Activated naive CD4-positive, alpha-beta T cell treated with anti-CD3 and anti-CD28 coated beads, Interleukin-2, amount 10 ng/mL, durations not matched to agents 7 days and 5 days (primary cell): ENCODE data around the gene MPP2.
"Not testable (repeated sequence)": the region's sequence is repeated elsewhere in the genome, so short reads cannot be mapped to it uniquely, and the experiment has no call there.

Experiments used
- CTCF ChIA-PET: fragments of 350-600 bp; sonication (Branson Sonifier 250); formaldehyde crosslinking; loops from one replicate; lab custom pipeline; 2021; ENCODE audit warnings: antibody characterized with exemption; lab: Charles Lee
- DNase-seq: peaks from one replicate; pipeline ENCODE4 v3.0.0-alpha.2; 2020
- H3K27ac Mint-ChIP-seq: one replicate; pipeline ENCODE4 v1.8.0; 2021; ENCODE audit warnings: mild to moderate bottlenecking, moderate library complexity, mixed read lengths
- H3K27me3 Mint-ChIP-seq: one replicate; pipeline ENCODE4 v1.8.0; 2021; ENCODE audit warnings: mild to moderate bottlenecking, mixed read lengths
- H3K36me3 Mint-ChIP-seq: one replicate; pipeline ENCODE4 v1.8.0; 2021; ENCODE audit warnings: mixed read lengths
- H3K4me1 Mint-ChIP-seq: one replicate; pipeline ENCODE4 v1.8.0; 2021; ENCODE audit warnings: mixed read lengths
- H3K4me3 Mint-ChIP-seq: one replicate; pipeline ENCODE4 v1.8.0; 2021; ENCODE audit warnings: mild to moderate bottlenecking, moderate library complexity, mixed read lengths
- H3K9me3 Mint-ChIP-seq: one replicate; pipeline ENCODE4 v1.8.0; 2021; ENCODE audit warnings: mixed read lengths

MPP2 gene

GRCh38 chr17:43939886-43940285 is 32.5 kb upstream of the MPP2 start:
- DNase-seq, result no peak
- H3K4me3 Mint-ChIP-seq, result no peak overlapping the region
- H3K4me1 Mint-ChIP-seq, result peaks cover 16% of the 10 kb centered on the region
- no peaks in the 10 kb centered on the region for H3K9me3 Mint-ChIP-seq
- H3K27me3 Mint-ChIP-seq, result peaks cover 54% of the 10 kb centered on the region
- H3K36me3 Mint-ChIP-seq, result no peaks in the 10 kb centered on the region
- no peak overlapping the region for H3K27ac Mint-ChIP-seq
- CTCF ChIA-PET, result interaction anchor here (1.0 to 2.0 kb wide), 3 partner anchors 16 to 101 kb away, joined by 3 to 6 read pairs (median 4); no protein-coding TSS in a partner anchor

GRCh38 chr17:43939452-43939851 is 32.1 kb upstream of the MPP2 start:
- H3K4me1 Mint-ChIP-seq, result peaks cover 14% of the 10 kb centered on the region
- H3K4me3 Mint-ChIP-seq, result not testable (repeated sequence)
- CTCF ChIA-PET, result interaction anchor here (1.0 to 2.0 kb wide), 2 partner anchors 15 to 61 kb away, joined by 3 to 6 read pairs; no protein-coding TSS in a partner anchor

GRCh38 chr17:43938838-43939182 is 31.5 kb upstream of the MPP2 start:
- Mint-ChIP-seq H3K4me3 (no peak overlapping the region), H3K4me1 (peaks cover 14% of the 10 kb centered on the region), H3K27me3 (peaks cover 57% of the 10 kb centered on the region), H3K36me3 (no peaks in the 10 kb centered on the region), H3K9me3 (no peaks in the 10 kb centered on the region), H3K27ac (no peak overlapping the region)
- no peak for DNase-seq
- CTCF ChIA-PET, result interaction anchor here (1.2 to 2.0 kb wide), 2 partner anchors 29 to 60 kb away, joined by 5 to 6 read pairs; no protein-coding TSS in a partner anchor

More at GRCh38 chr17:43939452-43939851, 32.1 kb upstream of the MPP2 start:
- not testable (repeated sequence) for H3K9me3 Mint-ChIP-seq, H3K27ac Mint-ChIP-seq, H3K36me3 Mint-ChIP-seq, DNase-seq
- peaks cover 54% of the 10 kb centered on the region for H3K27me3 Mint-ChIP-seq

- peaks cover 53% of the 10 kb centered on the region for H3K27me3 Mint-ChIP-seq
- H3K4me3 Mint-ChIP-seq, result no peak overlapping the region
- no peak for DNase-seq
- H3K9me3 Mint-ChIP-seq, result no peaks in the 10 kb centered on the region
- peaks cover 14% of the 10 kb centered on the region for H3K4me1 Mint-ChIP-seq
- H3K27ac Mint-ChIP-seq, result no peak overlapping the region
- CTCF ChIA-PET, result interaction anchor here (1.0 kb wide), 1 partner anchor 59 kb away, joined by 3 read pairs; no protein-coding TSS in a partner anchor
- H3K36me3 Mint-ChIP-seq, result no peaks in the 10 kb centered on the region
Observed at GRCh38 chr17:43936434-43936833, 29.1 kb upstream of the MPP2 start.

GRCh38 chr17:43935926-43936261 is 28.6 kb upstream of the MPP2 start:
- Mint-ChIP-seq H3K9me3 (no peaks in the 10 kb centered on the region), H3K36me3 (no peaks in the 10 kb centered on the region), H3K4me1 (peaks cover 14% of the 10 kb centered on the region), H3K4me3 (no peak overlapping the region), H3K27me3 (peaks cover 51% of the 10 kb centered on the region), H3K27ac (no peak overlapping the region)
- CTCF ChIA-PET, result interaction anchor here (1.0 kb wide), 1 partner anchor 60 kb away, joined by 3 read pairs; no protein-coding TSS in a partner anchor
- DNase-seq, result no peak

GRCh38 chr17:43935204-43935925 is 28.0 kb upstream of the MPP2 start:
- DNase-seq, result no peak
- H3K9me3 Mint-ChIP-seq, result no peaks in the 10 kb centered on the region
- H3K27me3 Mint-ChIP-seq, result peaks cover 45% of the 10 kb centered on the region
- H3K27ac Mint-ChIP-seq, result no peak overlapping the region
- H3K36me3 Mint-ChIP-seq, result no peaks in the 10 kb centered on the region
- H3K4me1 Mint-ChIP-seq, result peaks cover 14% of the 10 kb centered on the region
- H3K4me3 Mint-ChIP-seq, result no peak overlapping the region
- CTCF ChIA-PET, result no interaction called here

GRCh38 chr17:43932923-43933322 is 25.6 kb upstream of the MPP2 start:
- DNase-seq, result no peak
- peaks cover 21% of the 10 kb centered on the region for H3K27me3 Mint-ChIP-seq
- H3K27ac Mint-ChIP-seq, result no peak overlapping the region
- CTCF ChIA-PET, result interaction anchor here (0.6 to 1.3 kb wide), 2 partner anchors 11 to 61 kb away, joined by 3 to 4 read pairs; no protein-coding TSS in a partner anchor
- no peaks in the 10 kb centered on the region for H3K36me3 Mint-ChIP-seq
- H3K9me3 Mint-ChIP-seq, result no peaks in the 10 kb centered on the region
- H3K4me1 Mint-ChIP-seq, result peaks cover 15% of the 10 kb centered on the region
- H3K4me3 Mint-ChIP-seq, result no peak overlapping the region

- Mint-ChIP-seq H3K27ac (no peak overlapping the region), H3K36me3 (no peaks in the 10 kb centered on the region), H3K4me3 (no peak overlapping the region), H3K4me1 (peaks cover 18% of the 10 kb centered on the region), H3K27me3 (peaks cover 21% of the 10 kb centered on the region), H3K9me3 (no peaks in the 10 kb centered on the region)
- CTCF ChIA-PET, result no interaction called here
- no peak for DNase-seq
Observed at GRCh38 chr17:43932357-43932756, 25.0 kb upstream of the MPP2 start.

GRCh38 chr17:43931062-43931571 is 23.8 kb upstream of the MPP2 start:
- Mint-ChIP-seq H3K4me1 (peaks cover 24% of the 10 kb centered on the region), H3K4me3 (no peak overlapping the region), H3K27ac (no peak overlapping the region), H3K36me3 (no peaks in the 10 kb centered on the region), H3K27me3 (peaks cover 27% of the 10 kb centered on the region), H3K9me3 (no peaks in the 10 kb centered on the region)
- DNase-seq, result no peak
- CTCF ChIA-PET, result no interaction called here

GRCh38 chr17:43928609-43929008 is 21.3 kb upstream of the MPP2 start:
- Mint-ChIP-seq H3K27ac (no peak overlapping the region), H3K4me1 (peaks cover 27% of the 10 kb centered on the region), H3K9me3 (no peaks in the 10 kb centered on the region), H3K4me3 (no peak overlapping the region), H3K27me3 (peaks cover 45% of the 10 kb centered on the region), H3K36me3 (no peaks in the 10 kb centered on the region)
- DNase-seq, result no peak
- CTCF ChIA-PET, result interaction anchor here (0.8 to 1.6 kb wide), 4 partner anchors 15 to 48 kb away, joined by 3 to 11 read pairs (median 4); no protein-coding TSS in a partner anchor

- H3K36me3 Mint-ChIP-seq, H3K9me3 Mint-ChIP-seq, DNase-seq: not testable (repeated sequence)
- Mint-ChIP-seq H3K4me3 (peak overlapping the region; percentile 56), H3K27me3 (peaks cover 52% of the 10 kb centered on the region), H3K27ac (peak overlapping the region; percentile 6), H3K4me1 (peaks cover 27% of the 10 kb centered on the region)
- CTCF ChIA-PET, result interaction anchor here (0.8 to 1.6 kb wide), 4 partner anchors 16 to 48 kb away, joined by 3 to 11 read pairs (median 4); no protein-coding TSS in a partner anchor
Observed at GRCh38 chr17:43927929-43928328, 20.6 kb upstream of the MPP2 start.

GRCh38 chr17:43927060-43927864 is 19.9 kb upstream of the MPP2 start:
- no peaks in the 10 kb centered on the region for H3K36me3 Mint-ChIP-seq
- CTCF ChIA-PET, result interaction anchor here (1.7 to 5.0 kb wide), 4 partner anchors 10 to 53 kb away, joined by 4 to 30 read pairs (median 7); no protein-coding TSS in a partner anchor
- H3K9me3 Mint-ChIP-seq, result no peaks in the 10 kb centered on the region
- H3K27ac Mint-ChIP-seq, result peak overlapping the region; percentile 6
- peaks cover 27% of the 10 kb centered on the region for H3K4me1 Mint-ChIP-seq
- H3K27me3 Mint-ChIP-seq, result peaks cover 50% of the 10 kb centered on the region
- DNase-seq, result peak; percentile 28
- peak overlapping the region; percentile 64 for H3K4me3 Mint-ChIP-seq

- no peak overlapping the region for H3K27ac Mint-ChIP-seq
- H3K9me3 Mint-ChIP-seq, result no peaks in the 10 kb centered on the region
- H3K4me3 Mint-ChIP-seq, result no peak overlapping the region
- CTCF ChIA-PET, result interaction anchor here (0.9 to 5.0 kb wide), 7 partner anchors 10 to 213 kb away, joined by 3 to 30 read pairs (median 7); partner anchors contain the start of gene PPY
- peaks cover 53% of the 10 kb centered on the region for H3K27me3 Mint-ChIP-seq
- H3K36me3 Mint-ChIP-seq, result no peaks in the 10 kb centered on the region
- peaks cover 24% of the 10 kb centered on the region for H3K4me1 Mint-ChIP-seq
- DNase-seq, result no peak
Observed at GRCh38 chr17:43924558-43924957, 17.2 kb upstream of the MPP2 start.
